Lower leg skin (tissue), 3 donors: Measurements from ENCODE around the gene IL36A.

ENCODE experiments used
- POLR2A ChIP-seq, 2 donors: fragments of 450-650 bp; IDR thresholded peaks; one replicate each; pipeline ENCODE4 v1.6.1; 2016 to 2017; ENCODE audit warnings: antibody characterized with exemption in 2 of 2, mild to moderate bottlenecking in 1 of 2, moderate library complexity in 1 of 2
- TF ChIP-seq, protein P1 (sequence below), 3 donors: fragments of 450-650 bp; IDR thresholded peaks; one replicate each; pipeline ENCODE4 v1.5.1; 2016; ENCODE audit warnings: antibody characterized with exemption in 3 of 3, mild to moderate bottlenecking in 3 of 3, moderate library complexity in 2 of 3

DNA sequence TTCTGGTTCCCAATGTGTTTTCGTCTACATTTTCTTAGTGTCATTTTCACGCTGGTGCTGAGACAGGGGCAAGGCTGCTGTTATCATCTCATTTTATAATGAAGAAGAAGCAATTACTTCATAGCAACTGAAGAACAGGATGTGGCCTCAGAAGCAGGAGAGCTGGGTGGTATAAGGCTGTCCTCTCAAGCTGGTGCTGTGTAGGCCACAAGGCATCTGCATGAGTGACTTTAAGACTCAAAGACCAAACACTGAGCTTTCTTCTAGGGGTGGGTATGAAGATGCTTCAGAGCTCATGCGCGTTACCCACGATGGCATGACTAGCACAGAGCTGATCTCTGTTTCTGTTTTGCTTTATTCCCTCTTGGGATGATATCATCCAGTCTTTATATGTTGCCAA is 20.2 kb upstream of the IL36A start:
- TF ChIP-seq, protein P1, sequence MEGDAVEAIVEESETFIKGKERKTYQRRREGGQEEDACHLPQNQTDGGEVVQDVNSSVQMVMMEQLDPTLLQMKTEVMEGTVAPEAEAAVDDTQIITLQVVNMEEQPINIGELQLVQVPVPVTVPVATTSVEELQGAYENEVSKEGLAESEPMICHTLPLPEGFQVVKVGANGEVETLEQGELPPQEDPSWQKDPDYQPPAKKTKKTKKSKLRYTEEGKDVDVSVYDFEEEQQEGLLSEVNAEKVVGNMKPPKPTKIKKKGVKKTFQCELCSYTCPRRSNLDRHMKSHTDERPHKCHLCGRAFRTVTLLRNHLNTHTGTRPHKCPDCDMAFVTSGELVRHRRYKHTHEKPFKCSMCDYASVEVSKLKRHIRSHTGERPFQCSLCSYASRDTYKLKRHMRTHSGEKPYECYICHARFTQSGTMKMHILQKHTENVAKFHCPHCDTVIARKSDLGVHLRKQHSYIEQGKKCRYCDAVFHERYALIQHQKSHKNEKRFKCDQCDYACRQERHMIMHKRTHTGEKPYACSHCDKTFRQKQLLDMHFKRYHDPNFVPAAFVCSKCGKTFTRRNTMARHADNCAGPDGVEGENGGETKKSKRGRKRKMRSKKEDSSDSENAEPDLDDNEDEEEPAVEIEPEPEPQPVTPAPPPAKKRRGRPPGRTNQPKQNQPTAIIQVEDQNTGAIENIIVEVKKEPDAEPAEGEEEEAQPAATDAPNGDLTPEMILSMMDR (IDR thresholded peaks at IDR 0.05) = no peak
- no peak for TF ChIP-seq POLR2A (IDR thresholded peaks at IDR 0.05)
